Neural crest cell (in vitro differentiated cells): ENCODE results near the gene SCGB1C2. TPM values are rescaled to one million over a fixed set of nuclear protein-coding genes. Genes with fewer than 3 reads are reported as not detected.

Experiments used
- DNase-seq: peaks from one replicate; pipeline ENCODE4 v3.0.0; 2021; ENCODE audit warnings: low read depth, mixed read lengths, low spot score
- H3K27ac Mint-ChIP-seq: one replicate; pipeline ENCODE4 v1.8.0; 2021; ENCODE audit warnings: mild to moderate bottlenecking, mixed read lengths; ENCODE audit not compliant: unreplicated experiment
- H3K27me3 Mint-ChIP-seq: 2 replicates; pipeline ENCODE4 v1.8.0; 2021; ENCODE audit warnings: low read depth, mild to moderate bottlenecking, mixed read lengths
- H3K36me3 Mint-ChIP-seq: 2 replicates; pipeline ENCODE4 v1.8.0; 2021; ENCODE audit warnings: low read depth, mild to moderate bottlenecking, mixed read lengths
- H3K4me1 Mint-ChIP-seq: 2 replicates; pipeline ENCODE4 v1.8.0; 2021; ENCODE audit warnings: mixed read lengths
- H3K4me3 Mint-ChIP-seq: one replicate; pipeline ENCODE4 v1.8.0; 2021; ENCODE audit warnings: mild to moderate bottlenecking, mixed read lengths
- H3K9me3 Mint-ChIP-seq: 2 replicates; pipeline ENCODE4 v1.8.0; 2021; ENCODE audit warnings: mixed read lengths
- CTCF ChIP-seq: fragments of 200-600 bp; sonication (generic); conservative IDR thresholded peaks from 2 replicates; pipeline ENCODE4 v1.5.0; 2021; ENCODE audit warnings: antibody characterized with exemption, mild to moderate bottlenecking
- total RNA-seq: library from RNA; stranded (reverse); gene quantifications from 2 replicates; pipeline ENCODE4 v1.2.1, GENCODE V29; 2021

SCGB1C2 gene
- total RNA-seq, 1 donor from 2014 or later: not detected

DNA sequence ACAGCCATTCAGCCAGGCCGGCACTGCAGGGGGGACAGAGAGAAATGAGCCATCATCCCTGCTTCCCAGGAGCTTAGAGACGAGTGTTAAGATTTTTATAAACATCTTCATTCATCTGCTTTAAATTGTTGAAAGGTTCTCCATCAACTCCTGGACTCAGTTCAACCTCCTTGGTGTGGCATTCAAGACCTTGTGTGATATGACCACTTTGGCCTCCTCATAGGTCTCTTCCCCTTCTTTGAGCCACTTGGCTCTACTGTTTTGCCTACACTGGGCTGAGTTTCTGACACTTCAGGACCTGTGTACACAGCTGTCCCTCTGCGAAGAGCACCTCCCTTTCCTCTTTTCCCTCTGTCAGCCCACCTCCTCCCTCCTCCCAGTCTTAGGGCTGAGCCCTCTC is 39.8 kb downstream of the SCGB1C2 start:
- peaks cover 3% of the 10 kb centered on the region for H3K4me1 Mint-ChIP-seq

DNA sequence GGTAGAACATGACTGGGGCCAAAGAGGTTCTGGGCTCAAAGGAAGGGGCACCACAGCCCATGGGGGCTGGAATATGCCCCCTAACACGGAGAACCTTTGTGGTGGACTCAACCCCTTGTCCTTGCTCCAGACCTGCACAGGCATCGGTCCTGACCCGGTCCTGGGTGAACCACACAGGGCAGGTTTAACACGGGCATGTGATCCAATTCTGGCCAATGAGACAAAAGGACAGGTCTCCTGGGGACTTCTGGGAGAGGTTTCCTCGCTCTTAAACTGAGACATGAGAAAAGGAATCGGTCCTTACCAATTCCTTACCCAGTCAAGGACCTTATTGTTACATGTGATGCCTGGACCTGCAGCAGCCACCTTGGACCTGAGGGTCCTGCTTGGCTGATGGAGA is 40.4 kb downstream of the SCGB1C2 start:
- Mint-ChIP-seq H3K27me3 (peaks cover 45% of the 10 kb centered on the region), H3K27ac (no peak overlapping the region), H3K4me3 (no peak overlapping the region), H3K4me1 (peaks cover 5% of the 10 kb centered on the region), H3K9me3 (no peaks in the 10 kb centered on the region), H3K36me3 (no peaks in the 10 kb centered on the region)
- no peak for DNase-seq
- no peak for TF ChIP-seq CTCF

More for the DNA sequence above, 39.8 kb downstream of the SCGB1C2 start:
- TF ChIP-seq CTCF: no peak
- Mint-ChIP-seq H3K4me3 (no peak overlapping the region), H3K9me3 (no peaks in the 10 kb centered on the region), H3K36me3 (no peaks in the 10 kb centered on the region), H3K27me3 (peaks cover 39% of the 10 kb centered on the region), H3K27ac (no peak overlapping the region)
- DNase-seq: no peak

DNA sequence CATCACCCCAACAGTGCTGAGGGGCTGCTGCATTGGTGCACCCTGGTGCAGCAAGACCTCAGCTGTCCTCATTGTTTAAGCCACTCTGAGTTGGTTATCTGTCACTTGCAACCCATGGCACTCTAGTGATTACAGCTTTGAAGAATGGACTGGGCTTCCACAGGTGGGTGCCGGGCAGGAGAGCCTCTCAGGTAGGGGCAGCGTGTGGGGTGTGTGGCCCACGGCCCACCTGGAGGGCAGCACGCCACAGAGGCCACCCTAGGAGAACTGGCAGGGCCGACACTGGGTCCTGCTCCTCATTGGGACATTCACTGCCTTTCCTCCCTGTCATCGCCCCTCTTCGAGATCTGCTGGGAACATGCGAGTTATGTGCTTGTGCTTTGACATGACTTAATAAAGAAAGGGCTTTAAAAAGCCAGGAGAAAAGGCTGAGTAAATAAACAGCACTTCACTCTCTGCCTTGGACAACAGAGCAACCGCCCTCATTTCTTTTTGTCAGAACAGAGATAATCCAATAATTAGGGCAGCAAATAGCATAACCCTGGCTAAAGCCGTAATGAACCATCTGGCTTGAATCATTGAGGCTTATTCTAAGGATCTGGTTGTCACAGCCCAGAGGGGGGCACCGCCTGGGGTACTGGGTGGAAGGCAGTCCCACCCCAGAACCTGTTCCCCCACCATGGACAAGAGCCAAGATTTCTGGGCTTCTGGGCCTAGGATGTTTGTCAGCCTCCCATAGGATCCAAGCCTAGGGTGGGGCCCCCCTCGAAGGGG is 41.1 kb downstream of the SCGB1C2 start:
- Mint-ChIP-seq H3K36me3 (no peaks in the 10 kb centered on the region), H3K27ac (no peak overlapping the region), H3K27me3 (peaks cover 50% of the 10 kb centered on the region), H3K9me3 (no peaks in the 10 kb centered on the region), H3K4me1 (peaks cover 5% of the 10 kb centered on the region), H3K4me3 (no peak overlapping the region)
- no peak for DNase-seq
- no peak for TF ChIP-seq CTCF

GRCh38 chr17:179066-179432 is 41.7 kb downstream of the SCGB1C2 start:
- Mint-ChIP-seq H3K27me3 (peaks cover 55% of the 10 kb centered on the region), H3K4me1 (peaks cover 5% of the 10 kb centered on the region), H3K9me3 (no peaks in the 10 kb centered on the region), H3K36me3 (no peaks in the 10 kb centered on the region), H3K4me3 (no peak overlapping the region), H3K27ac (no peak overlapping the region)
- no peak for TF ChIP-seq CTCF
- no peak for DNase-seq

DNA sequence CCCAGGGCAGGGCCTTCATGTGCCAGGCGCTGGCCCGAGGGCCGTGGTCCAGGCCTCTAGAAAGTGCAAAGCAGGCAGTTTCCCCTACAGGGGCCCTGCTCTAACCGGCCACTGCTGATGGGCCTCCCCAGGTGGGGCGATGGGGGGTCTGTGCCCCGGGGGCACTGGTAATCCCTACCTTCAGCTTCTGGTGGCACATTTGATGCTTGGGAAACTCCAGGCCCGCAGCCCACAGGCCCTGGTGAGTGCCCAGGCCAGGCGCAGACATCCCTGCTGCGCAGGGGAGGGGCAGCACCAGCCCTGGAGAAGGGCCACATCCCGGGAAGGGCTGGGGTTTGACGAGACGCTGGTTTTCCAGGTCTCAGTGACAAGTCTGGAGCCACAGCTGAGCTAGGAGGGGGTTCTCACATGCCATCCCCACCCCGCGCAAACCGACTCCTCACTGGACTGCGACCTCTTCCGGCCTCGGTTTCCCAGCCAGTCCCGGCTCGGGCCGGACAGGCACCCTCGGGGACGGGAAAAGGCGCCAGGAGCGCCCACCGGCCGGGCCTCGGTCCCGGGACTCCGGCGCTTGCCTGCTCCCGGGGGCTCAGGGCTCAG is 42.5 kb downstream of the SCGB1C2 start:
- peaks cover 64% of the 10 kb centered on the region for H3K27me3 Mint-ChIP-seq
- peaks cover 5% of the 10 kb centered on the region for H3K4me1 Mint-ChIP-seq
- no peak overlapping the region for H3K4me3 Mint-ChIP-seq
- H3K36me3 Mint-ChIP-seq: no peaks in the 10 kb centered on the region
- no peak overlapping the region for H3K27ac Mint-ChIP-seq
- DNase-seq: no peak
- no peak for TF ChIP-seq CTCF
- no peaks in the 10 kb centered on the region for H3K9me3 Mint-ChIP-seq
